Omental fat pad (tissue), 4 donors: ENCODE data around the gene GOT1. TPM values are rescaled to one million over a fixed set of nuclear protein-coding genes. Genes with fewer than 3 reads are reported as not detected.

Source experiments
- ATAC-seq: fragments of 150-250 bp; one replicate; pipeline ENCODE4 v1.9.1; 2016; ENCODE audit warnings: mild to moderate bottlenecking, moderate library complexity; ENCODE audit not compliant: low FRiP score
- DNase-seq: peaks from one replicate; pipeline ENCODE4 v3.0.0-alpha.2; 2019; ENCODE audit warnings: low spot score
- CTCF ChIP-seq, 3 donors: fragments of 450-650 bp; IDR thresholded peaks; one replicate each; pipeline ENCODE4 v1.5.1; 2016 to 2017; ENCODE audit warnings: antibody characterized with exemption in 3 of 3, mild to moderate bottlenecking in 3 of 3, moderate library complexity in 2 of 3
- total RNA-seq, 4 donors: library from RNA; depleted of rRNA; stranded (reverse); fragments of >200 nt; gene quantifications; one replicate each; pipeline ENCODE4 v1.1.0, GENCODE V29; 2016

GOT1 gene
- total RNA-seq, 4 donors from 2014 or later: 10.0 to 18.1 (median 14.5) TPM

GRCh38 chr10:99418910-99419624, 11.4 kb downstream of the GOT1 start:
- DNase-seq (no peak), ATAC-seq (no peak)
- no peak for TF ChIP-seq CTCF (IDR thresholded peaks at IDR 0.05)

GRCh38 chr10:99412099-99412498, 18.3 kb downstream of the GOT1 start:
- ATAC-seq (no peak), DNase-seq (no peak)
- no peak for TF ChIP-seq CTCF (IDR thresholded peaks at IDR 0.05)

- TF ChIP-seq CTCF (IDR thresholded peaks at IDR 0.05): no peak
- DNase-seq (no peak), ATAC-seq (no peak)
Measured at GRCh38 chr10:99411546-99411945, 18.9 kb downstream of the GOT1 start.

GRCh38 chr10:99410876-99411275, 19.5 kb downstream of the GOT1 start:
- no peak for DNase-seq
- TF ChIP-seq CTCF (IDR thresholded peaks at IDR 0.05): no peak
- ATAC-seq: no peak

- no peak for ATAC-seq
- no peak for DNase-seq
- no peak for TF ChIP-seq CTCF (IDR thresholded peaks at IDR 0.05)
Measured at GRCh38 chr10:99410146-99410545, 20.3 kb downstream of the GOT1 start.

GRCh38 chr10:99406149-99406548, 24.3 kb downstream of the GOT1 start:
- DNase-seq (no peak), ATAC-seq (no peak)
- TF ChIP-seq CTCF (IDR thresholded peaks at IDR 0.05): no peak

- no peak for TF ChIP-seq CTCF (IDR thresholded peaks at IDR 0.05)
- DNase-seq (no peak), ATAC-seq (no peak)
Measured at GRCh38 chr10:99403674-99404073, 26.8 kb downstream of the GOT1 start.
